PC-3 (cell line): ENCODE results near the gene NAA10. TPM values are rescaled to one million over a fixed set of nuclear protein-coding genes. Genes with fewer than 3 reads are reported as not detected.

Source experiments
- ATAC-seq: fragments of 200-7000 bp; cut with Tn5 transposase; 2 replicates; pipeline ENCODE4 v1.9.1; 2020; ENCODE audit warnings: mild to moderate bottlenecking, moderate library complexity
- BruUV-seq: library from RNA; stranded (reverse); fragments of 400-500 nt; replicated peaks from 2 replicates; lab custom pipeline; 2021; lab: Mats Ljungman, UMichigan
- CTCF ChIA-PET: fragments of 300-600 bp; sonication (Branson Sonifier 250); formaldehyde crosslinking; loops from one replicate; lab custom pipeline; 2022; ENCODE audit warnings: antibody characterized with exemption; lab: Charles Lee
- POLR2A ChIA-PET: fragments of 300-600 bp; sonication (Branson Sonifier 250); formaldehyde crosslinking; loops from one replicate; lab custom pipeline; 2022; ENCODE audit warnings: antibody characterized with exemption; ENCODE audit not compliant: unreplicated experiment; lab: Charles Lee
- DNase-seq: peaks from one replicate; pipeline ENCODE4 v3.0.0-alpha.2; 2015
- H2AFZ ChIP-seq: fragments of 300-600 bp; sonication (generic); 2 replicates; pipeline ENCODE4 v1.6.0; 2016; ENCODE audit warnings: antibody characterized with exemption, low read length
- H3F3A ChIP-seq: fragments of 300-600 bp; sonication (generic); one replicate; pipeline ENCODE4 v1.6.0; 2017; ENCODE audit warnings: antibody characterized with exemption, low read length, control low read depth, mild to moderate bottlenecking; ENCODE audit not compliant: unreplicated experiment
- H3K27ac ChIP-seq: fragments of 300-600 bp; sonication (generic); 2 replicates; pipeline ENCODE4 v1.5.1; 2016; ENCODE audit warnings: mild to moderate bottlenecking, low read length
- H3K27me3 ChIP-seq: fragments of 300-600 bp; sonication (generic); 2 replicates; pipeline ENCODE4 v1.6.1; 2016; ENCODE audit warnings: low read length, mixed read lengths
- H3K36me3 ChIP-seq: fragments of 300-600 bp; sonication (generic); 2 replicates; pipeline ENCODE4 v1.6.1; 2016; ENCODE audit warnings: low read depth, mixed run types, low read length, mixed read lengths
- H3K4me1 ChIP-seq: fragments of 300-600 bp; sonication (generic); 2 replicates; pipeline ENCODE4 v1.5.1; 2016; ENCODE audit warnings: low read length; ENCODE audit not compliant: insufficient read depth
- H3K4me2 ChIP-seq: fragments of 300-600 bp; sonication (generic); 2 replicates; pipeline ENCODE4 v1.6.0; 2016; ENCODE audit warnings: low read length
- H3K4me3 ChIP-seq: fragments of 300-600 bp; sonication (generic); 2 replicates; pipeline ENCODE4 v1.5.1; 2016; ENCODE audit warnings: mild to moderate bottlenecking, low read length, mixed read lengths
- H3K79me2 ChIP-seq: fragments of 300-600 bp; sonication (generic); 2 replicates; pipeline ENCODE4 v1.6.1; 2017; ENCODE audit warnings: low read length, mixed read lengths
- H3K9ac ChIP-seq: fragments of 300-600 bp; sonication (generic); 2 replicates; pipeline ENCODE4 v1.6.0; 2016; ENCODE audit warnings: mild to moderate bottlenecking, low read length
- H3K9me2 ChIP-seq: fragments of 300-600 bp; sonication (generic); replicated peaks from 2 replicates; pipeline ENCODE4 v1.6.1; 2016; ENCODE audit warnings: mixed run types, low read length, mixed read lengths
- H3K9me3 ChIP-seq: fragments of 300-600 bp; sonication (generic); 2 replicates; pipeline ENCODE4 v1.6.1; 2016; ENCODE audit warnings: low read length, mixed read lengths
- H4K20me1 ChIP-seq: fragments of 300-600 bp; sonication (generic); 2 replicates; pipeline ENCODE4 v1.6.1; 2016; ENCODE audit warnings: low read length, mixed read lengths
- EZH2 ChIP-seq: fragments of 300-600 bp; sonication (generic); IDR thresholded peaks from one replicate; pipeline ENCODE4 v1.6.1; 2017; ENCODE audit warnings: antibody characterized with exemption, mild to moderate bottlenecking, low read length; ENCODE audit not compliant: unreplicated experiment
- EZH2phosphoT487 ChIP-seq: fragments of 300-600 bp; sonication (generic); IDR thresholded peaks from 2 replicates; pipeline ENCODE4 v1.6.1; 2018; ENCODE audit warnings: mild to moderate bottlenecking, antibody characterized with exemption, low read length, borderline replicate concordance
- intact Hi-C: fragments of 100-400 bp; cut with micrococcal nuclease; formaldehyde crosslinking; loops from 2 replicates; pipeline ENCODE4 v1.9.0; 2023
- total RNA-seq: library from RNA; depleted of rRNA; stranded (reverse); fragments of >200 nt; gene quantifications from 2 replicates; pipeline ENCODE4 v1.2.3, GENCODE V29; 2014
- TF ChIP-seq, protein P1 (sequence below): fragments of 300-600 bp; sonication (generic); conservative IDR thresholded peaks from 2 replicates; pipeline ENCODE4 v1.5.1; 2017; ENCODE audit warnings: antibody characterized with exemption, low read depth, mild to moderate bottlenecking, low read length

NAA10 gene
- total RNA-seq, 1 experiment from 2014 or later, result 172 TPM

DNA sequence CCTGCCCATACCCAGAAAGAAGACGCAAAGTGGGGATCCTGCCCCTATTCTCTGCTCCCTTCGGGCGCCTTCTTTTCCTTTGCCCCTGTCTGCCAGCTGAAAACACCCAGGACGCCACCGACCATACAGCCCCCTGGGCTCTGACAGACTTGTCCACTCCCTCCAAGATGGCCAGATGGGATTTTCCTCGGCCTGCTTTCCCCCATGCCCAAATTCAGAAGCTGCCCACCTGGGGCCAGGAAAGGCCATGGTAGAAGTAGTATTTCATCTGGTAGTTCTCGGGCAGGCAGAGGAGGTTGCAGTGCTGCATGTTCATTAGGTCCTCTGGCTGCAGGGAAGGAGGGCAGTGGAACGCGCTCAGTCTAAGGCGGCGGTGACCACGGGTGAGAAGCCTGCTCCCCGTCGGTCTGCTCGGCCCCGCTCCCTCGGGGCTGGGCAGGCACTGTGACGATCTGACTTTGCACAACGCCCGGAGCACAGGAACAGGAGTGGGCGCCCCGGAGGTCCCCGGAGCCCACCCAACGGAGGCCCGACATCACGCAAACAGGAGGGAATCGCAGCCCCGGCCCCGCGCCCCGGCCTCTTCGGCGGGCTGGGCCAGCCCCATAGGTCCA is 582 bp downstream of the NAA10 start:
- Histone ChIP-seq H3K9me3 (no peaks in the 10 kb centered on the region), H3K79me2 (peaks cover 32% of the 10 kb centered on the region), H2AFZ (peak overlapping the region; percentile 48; the same call in 1 of the 2 replicates), H3K27me3 (no peaks in the 10 kb centered on the region), H3K4me1 (peaks cover 8% of the 10 kb centered on the region), H3K9ac (peak overlapping the region; percentile 97), H4K20me1 (no peaks in the 10 kb centered on the region), H3K9me2 (no peaks in the 10 kb centered on the region), H3K36me3 (peaks cover 11% of the 10 kb centered on the region), H3K27ac (no peak overlapping the region), H3K4me3 (peak overlapping the region; percentile 99), H3F3A (no peaks in the 10 kb centered on the region), H3K4me2 (peak overlapping the region; percentile 96)
- ChIA-PET CTCF (interaction anchor here (0.6 to 1.2 kb wide), 2 partner anchors 11 to 41 kb away, joined by 5 to 6 read pairs; no protein-coding TSS in a partner anchor), POLR2A (no interaction called here)
- peak; percentile 7 for ATAC-seq
- intact Hi-C loops, result no loop called here
- no peak for DNase-seq
- TF ChIP-seq EZH2phosphoT487, result no peak
- TF ChIP-seq, protein P1, sequence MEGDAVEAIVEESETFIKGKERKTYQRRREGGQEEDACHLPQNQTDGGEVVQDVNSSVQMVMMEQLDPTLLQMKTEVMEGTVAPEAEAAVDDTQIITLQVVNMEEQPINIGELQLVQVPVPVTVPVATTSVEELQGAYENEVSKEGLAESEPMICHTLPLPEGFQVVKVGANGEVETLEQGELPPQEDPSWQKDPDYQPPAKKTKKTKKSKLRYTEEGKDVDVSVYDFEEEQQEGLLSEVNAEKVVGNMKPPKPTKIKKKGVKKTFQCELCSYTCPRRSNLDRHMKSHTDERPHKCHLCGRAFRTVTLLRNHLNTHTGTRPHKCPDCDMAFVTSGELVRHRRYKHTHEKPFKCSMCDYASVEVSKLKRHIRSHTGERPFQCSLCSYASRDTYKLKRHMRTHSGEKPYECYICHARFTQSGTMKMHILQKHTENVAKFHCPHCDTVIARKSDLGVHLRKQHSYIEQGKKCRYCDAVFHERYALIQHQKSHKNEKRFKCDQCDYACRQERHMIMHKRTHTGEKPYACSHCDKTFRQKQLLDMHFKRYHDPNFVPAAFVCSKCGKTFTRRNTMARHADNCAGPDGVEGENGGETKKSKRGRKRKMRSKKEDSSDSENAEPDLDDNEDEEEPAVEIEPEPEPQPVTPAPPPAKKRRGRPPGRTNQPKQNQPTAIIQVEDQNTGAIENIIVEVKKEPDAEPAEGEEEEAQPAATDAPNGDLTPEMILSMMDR, result no peak
- TF ChIP-seq EZH2, result no peak
- TSS peak; percentile 50 for BruUV-seq

DNA sequence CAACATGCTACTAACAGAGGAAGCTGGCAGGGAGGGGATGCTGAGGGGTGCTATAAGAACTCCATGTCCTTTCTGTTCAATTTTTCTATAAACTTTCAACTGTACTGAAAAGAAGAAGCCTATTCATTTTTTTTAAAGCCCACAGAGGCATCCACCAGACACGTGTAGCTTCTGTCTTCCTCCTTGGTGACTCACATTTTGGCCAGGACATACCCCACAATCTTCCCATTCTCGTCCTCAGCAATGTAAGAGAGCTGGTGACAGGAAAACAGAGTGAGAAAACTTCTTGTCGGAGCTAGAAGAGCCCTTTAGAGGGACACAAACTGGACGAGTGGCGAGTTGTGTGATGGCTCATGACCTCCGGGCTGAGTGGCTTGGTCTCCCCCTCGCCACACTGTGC is 1.1 kb downstream of the NAA10 start:
- H2AFZ ChIP-seq, result no peak overlapping the region
- H3K4me1 ChIP-seq, result peaks cover 13% of the 10 kb centered on the region
- TF ChIP-seq EZH2 (no peak), EZH2phosphoT487 (no peak)
- TF ChIP-seq, protein P1, result no peak
- no peak for ATAC-seq
- ChIA-PET POLR2A (no interaction called here), CTCF (interaction anchor here (0.6 kb wide), 1 partner anchor 41 kb away, joined by 5 read pairs; no protein-coding TSS in a partner anchor)
- no peaks in the 10 kb centered on the region for H3F3A ChIP-seq
- H4K20me1 ChIP-seq, result no peaks in the 10 kb centered on the region
- H3K27me3 ChIP-seq, result no peaks in the 10 kb centered on the region
- no peaks in the 10 kb centered on the region for H3K9me2 ChIP-seq
- BruUV-seq, result no TSS peak
- H3K4me2 ChIP-seq, result peak overlapping the region; percentile 96
- H3K27ac ChIP-seq, result no peak overlapping the region
- H3K9ac ChIP-seq, result peak overlapping the region; percentile 97
- no peaks in the 10 kb centered on the region for H3K9me3 ChIP-seq
- peaks cover 32% of the 10 kb centered on the region for H3K79me2 ChIP-seq
- peaks cover 11% of the 10 kb centered on the region for H3K36me3 ChIP-seq
- intact Hi-C loops, result no loop called here
- H3K4me3 ChIP-seq, result peak overlapping the region; percentile 99
- DNase-seq, result peak; percentile 43
